ENCODE results near the gene CFAP410.

The CFAP410 gene

DNA sequence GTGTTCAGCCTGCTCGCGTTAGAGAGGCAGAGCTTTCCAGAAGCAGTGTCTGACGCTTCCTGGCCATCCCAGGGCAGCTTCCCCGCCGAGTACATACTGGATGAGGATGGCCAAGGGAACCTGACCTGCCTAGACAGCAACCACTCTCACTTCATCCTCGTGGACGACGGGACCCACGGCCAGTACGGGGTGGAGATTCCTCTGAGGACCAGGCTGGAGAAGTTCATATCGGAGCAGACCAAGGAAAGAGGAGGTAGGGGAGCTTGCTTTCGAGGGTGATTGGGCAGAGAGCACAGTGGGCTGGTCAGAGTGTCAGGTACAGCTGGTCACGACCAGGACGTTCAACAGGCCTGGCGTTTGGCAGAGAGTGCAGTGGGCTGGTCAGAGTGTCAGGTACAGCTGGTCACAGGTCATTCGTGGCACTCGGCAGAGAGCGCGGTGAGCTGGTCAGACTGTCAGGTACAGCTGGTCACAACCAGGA, 36.6 kb upstream of the CFAP410 start:
- no peaks in the 10 kb centered on the region for H3K4me1 ChIP-seq (ENCODE audit: control insufficient read depth, low read length)
- no peaks in the 10 kb centered on the region for H3F3A ChIP-seq (ENCODE audit: control insufficient read depth, insufficient read depth)
- no peak overlapping the region for H3K27ac ChIP-seq (ENCODE audit: low read depth, low read length)
- no peaks in the 10 kb centered on the region for H3K36me3 ChIP-seq (ENCODE audit: control insufficient read depth, low read length)
- no peak for TF ChIP-seq EZH2phosphoT487 (IDR thresholded peaks at IDR 0.05; ENCODE audit: borderline replicate concordance, low read length)
- TF ChIP-seq, protein P1, sequence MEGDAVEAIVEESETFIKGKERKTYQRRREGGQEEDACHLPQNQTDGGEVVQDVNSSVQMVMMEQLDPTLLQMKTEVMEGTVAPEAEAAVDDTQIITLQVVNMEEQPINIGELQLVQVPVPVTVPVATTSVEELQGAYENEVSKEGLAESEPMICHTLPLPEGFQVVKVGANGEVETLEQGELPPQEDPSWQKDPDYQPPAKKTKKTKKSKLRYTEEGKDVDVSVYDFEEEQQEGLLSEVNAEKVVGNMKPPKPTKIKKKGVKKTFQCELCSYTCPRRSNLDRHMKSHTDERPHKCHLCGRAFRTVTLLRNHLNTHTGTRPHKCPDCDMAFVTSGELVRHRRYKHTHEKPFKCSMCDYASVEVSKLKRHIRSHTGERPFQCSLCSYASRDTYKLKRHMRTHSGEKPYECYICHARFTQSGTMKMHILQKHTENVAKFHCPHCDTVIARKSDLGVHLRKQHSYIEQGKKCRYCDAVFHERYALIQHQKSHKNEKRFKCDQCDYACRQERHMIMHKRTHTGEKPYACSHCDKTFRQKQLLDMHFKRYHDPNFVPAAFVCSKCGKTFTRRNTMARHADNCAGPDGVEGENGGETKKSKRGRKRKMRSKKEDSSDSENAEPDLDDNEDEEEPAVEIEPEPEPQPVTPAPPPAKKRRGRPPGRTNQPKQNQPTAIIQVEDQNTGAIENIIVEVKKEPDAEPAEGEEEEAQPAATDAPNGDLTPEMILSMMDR (IDR thresholded peaks at IDR 0.05; ENCODE audit: low read depth, low read length, poor library complexity, severe bottlenecking): no peak
- H3K9me3 ChIP-seq (ENCODE audit: control insufficient read depth, insufficient read depth, low read length): peaks cover 2% of the 10 kb centered on the region; the same call in 1 of the 2 replicates
- no peaks in the 10 kb centered on the region for H4K20me1 ChIP-seq (ENCODE audit: control insufficient read depth, insufficient read depth, low read depth, low read length)
- H3K4me2 ChIP-seq (ENCODE audit: low read length): no peak overlapping the region
- no peaks in the 10 kb centered on the region for H3K79me2 ChIP-seq (ENCODE audit: control insufficient read depth, low read length)
- no peaks in the 10 kb centered on the region for H3K27me3 ChIP-seq (ENCODE audit: control insufficient read depth, low read length)
- no peaks in the 10 kb centered on the region for H3K9me2 ChIP-seq (replicated peaks; ENCODE audit: control insufficient read depth, low read length)
- H3K4me3 ChIP-seq (ENCODE audit: low read length): no peak overlapping the region

DNA sequence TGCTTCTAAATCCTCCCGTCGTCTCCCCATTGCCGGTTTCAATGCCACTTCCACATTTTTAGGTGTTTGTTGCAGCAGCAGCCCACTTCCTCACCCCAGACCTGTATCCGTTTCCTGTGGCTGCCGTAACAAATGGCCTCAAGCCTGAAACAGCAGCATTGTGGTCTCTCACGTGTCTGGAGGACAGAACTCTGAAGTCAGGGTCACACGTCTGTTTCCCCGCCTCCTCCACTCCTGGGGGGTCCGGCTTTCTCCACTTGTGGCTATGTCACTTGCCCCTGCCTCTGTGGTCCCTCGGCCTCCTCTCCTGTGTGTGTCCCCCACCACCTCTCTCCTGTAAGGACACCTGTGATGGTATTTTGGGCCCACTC, 36.1 kb upstream of the CFAP410 start:
- Histone ChIP-seq H4K20me1 (ENCODE audit: control insufficient read depth, insufficient read depth, low read depth, low read length) (no peaks in the 10 kb centered on the region), H3K9me2 (replicated peaks; ENCODE audit: control insufficient read depth, low read length) (no peaks in the 10 kb centered on the region), H3F3A (ENCODE audit: control insufficient read depth, insufficient read depth) (no peaks in the 10 kb centered on the region), H3K4me3 (ENCODE audit: low read length) (no peak overlapping the region), H3K4me2 (ENCODE audit: low read length) (no peak overlapping the region), H3K79me2 (ENCODE audit: control insufficient read depth, low read length) (no peaks in the 10 kb centered on the region), H3K36me3 (ENCODE audit: control insufficient read depth, low read length) (no peaks in the 10 kb centered on the region), H3K9me3 (ENCODE audit: control insufficient read depth, insufficient read depth, low read length) (peaks cover 6% of the 10 kb centered on the region; the same call in 1 of the 2 replicates), H3K4me1 (ENCODE audit: control insufficient read depth, low read length) (no peaks in the 10 kb centered on the region), H3K27ac (ENCODE audit: low read depth, low read length) (no peak overlapping the region), H3K27me3 (ENCODE audit: control insufficient read depth, low read length) (no peaks in the 10 kb centered on the region)
- TF ChIP-seq, protein P1 (IDR thresholded peaks at IDR 0.05; ENCODE audit: low read depth, low read length, poor library complexity, severe bottlenecking): no peak
- no peak for TF ChIP-seq EZH2phosphoT487 (IDR thresholded peaks at IDR 0.05; ENCODE audit: borderline replicate concordance, low read length)

DNA sequence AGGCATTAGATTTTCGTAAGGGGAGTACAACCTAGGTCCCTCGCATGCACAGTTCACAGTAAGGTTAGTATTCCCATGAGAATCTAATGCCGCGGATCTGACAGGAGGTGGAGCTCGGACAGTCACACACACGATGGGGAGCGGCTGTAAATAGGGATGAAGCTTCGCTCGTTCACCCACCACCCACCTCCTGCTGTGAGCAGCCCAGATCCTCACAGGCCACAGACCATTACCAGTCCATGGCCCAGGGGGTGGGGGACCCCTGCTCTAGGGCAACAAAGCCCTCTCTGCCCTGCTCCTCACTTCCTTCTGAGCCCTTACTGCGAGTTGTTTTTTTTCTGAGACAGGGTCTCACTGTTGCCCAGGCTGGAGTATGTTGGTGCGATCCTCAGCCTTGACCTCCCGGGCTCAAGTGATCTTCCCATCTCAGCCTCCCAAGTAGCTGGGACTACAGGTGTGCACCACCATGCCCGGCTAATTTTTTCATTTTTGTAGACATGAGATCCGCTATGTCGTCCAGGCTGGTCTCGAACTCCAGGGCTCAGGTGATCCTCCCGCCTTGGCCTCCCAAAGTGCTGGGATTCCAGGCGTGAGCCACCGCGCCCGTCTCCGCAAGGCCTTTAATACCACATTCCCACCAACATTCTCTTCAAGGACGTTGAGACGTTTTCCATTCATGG, 35.6 kb upstream of the CFAP410 start:
- Histone ChIP-seq H3K36me3 (ENCODE audit: control insufficient read depth, low read length) (no peaks in the 10 kb centered on the region), H3K27ac (ENCODE audit: low read depth, low read length) (no peak overlapping the region)

More for the DNA sequence above, 35.6 kb upstream of the CFAP410 start:
- Histone ChIP-seq H3K79me2 (ENCODE audit: control insufficient read depth, low read length) (no peaks in the 10 kb centered on the region), H3K4me1 (ENCODE audit: control insufficient read depth, low read length) (no peaks in the 10 kb centered on the region), H4K20me1 (ENCODE audit: control insufficient read depth, insufficient read depth, low read depth, low read length) (no peaks in the 10 kb centered on the region), H3K9me3 (ENCODE audit: control insufficient read depth, insufficient read depth, low read length) (peaks cover 9% of the 10 kb centered on the region; the same call in 1 of the 2 replicates), H3K4me3 (ENCODE audit: low read length) (no peak overlapping the region), H3F3A (ENCODE audit: control insufficient read depth, insufficient read depth) (no peaks in the 10 kb centered on the region), H3K9me2 (replicated peaks; ENCODE audit: control insufficient read depth, low read length) (no peaks in the 10 kb centered on the region), H3K4me2 (ENCODE audit: low read length) (no peak overlapping the region), H3K27me3 (ENCODE audit: control insufficient read depth, low read length) (no peaks in the 10 kb centered on the region)
- TF ChIP-seq EZH2phosphoT487 (IDR thresholded peaks at IDR 0.05; ENCODE audit: borderline replicate concordance, low read length): no peak
- TF ChIP-seq, protein P1 (IDR thresholded peaks at IDR 0.05; ENCODE audit: low read depth, low read length, poor library complexity, severe bottlenecking): no peak
